ENCODE results near the gene AGRP.

GRCh38 chr16:67454104-67454503 lies 29.2 kb downstream of the AGRP start:
- TF ChIP-seq EZH2phosphoT487 (IDR thresholded peaks at IDR 0.05; ENCODE audit: borderline replicate concordance, low read length), result no peak
- no peak for TF ChIP-seq CTCF (IDR thresholded peaks at IDR 0.05; ENCODE audit: low read depth, low read length, poor library complexity, severe bottlenecking)

Data from DOHH2 (cell line).